SIG-M5 (cell line): ENCODE data around the gene SLC25A42.

Source experiments
- DNase-seq: peaks from one replicate; lab custom pipeline; 2025; lab: John Stamatoyannopoulos, UW

Gene SLC25A42

GRCh38 chr19:19050731-19051130, 13.1 kb upstream of the SLC25A42 start:
- DNase-seq, result no peak

- no peak for DNase-seq
Observed at GRCh38 chr19:19051478-19052213, 12.1 kb upstream of the SLC25A42 start.

- DNase-seq, result no peak
Observed at GRCh38 chr19:19052921-19053320, 10.9 kb upstream of the SLC25A42 start.

GRCh38 chr19:19053508-19054314, 10.1 kb upstream of the SLC25A42 start:
- DNase-seq, result no peak

- DNase-seq, result no peak
Observed at GRCh38 chr19:19054315-19054938, 9.4 kb upstream of the SLC25A42 start.

GRCh38 chr19:19054939-19055440, 8.8 kb upstream of the SLC25A42 start:
- no peak for DNase-seq

GRCh38 chr19:19055701-19056100, 8.1 kb upstream of the SLC25A42 start:
- no peak for DNase-seq

- DNase-seq, result no peak
Observed at GRCh38 chr19:19056636-19057275, 7.0 kb upstream of the SLC25A42 start.

GRCh38 chr19:19057317-19057716, 6.5 kb upstream of the SLC25A42 start:
- DNase-seq, result no peak

GRCh38 chr19:19057720-19058119, 6.1 kb upstream of the SLC25A42 start:
- no peak for DNase-seq

GRCh38 chr19:19059018-19059836, 4.6 kb upstream of the SLC25A42 start:
- no peak for DNase-seq

GRCh38 chr19:19059837-19060611, 3.8 kb upstream of the SLC25A42 start:
- DNase-seq, result no peak

GRCh38 chr19:19061506-19061905, 2.3 kb upstream of the SLC25A42 start:
- no peak for DNase-seq

GRCh38 chr19:19062454-19063182, 1.2 kb upstream of the SLC25A42 start:
- no peak for DNase-seq

GRCh38 chr19:19064098-19064722, 416 bp downstream of the SLC25A42 start:
- no peak for DNase-seq

GRCh38 chr19:19064811-19065745, 1.3 kb downstream of the SLC25A42 start:
- DNase-seq, result no peak

GRCh38 chr19:19067276-19068072, 3.7 kb downstream of the SLC25A42 start:
- no peak for DNase-seq
